GM18907 (cell line): ENCODE results near the gene HIP1.
"Not testable (repeated sequence)": the region's sequence is repeated elsewhere in the genome, so short reads cannot be mapped to it uniquely, and the experiment has no call there.

Source experiments
- ATAC-seq: cut with Tn5 transposase; IDR thresholded peaks from one replicate; pipeline ENCODE4 v1.9.1; 2021; ENCODE audit warnings: mild to moderate bottlenecking, moderate library complexity; ENCODE audit not compliant: unreplicated experiment

The HIP1 gene

GRCh38 chr7:75738604-75738974 is at the start of gene HIP1:
HIP1 (minus strand) TSS chr7:75738941; CDS start chr7:75738920, 21 bp downstream.
- peak; percentile 0 for ATAC-seq

GRCh38 chr7:75788154-75788847 is 49.6 kb upstream of the HIP1 start:
- ATAC-seq, result not testable (repeated sequence)

GRCh38 chr7:75783058-75783457 is 44.3 kb upstream of the HIP1 start:
- ATAC-seq, result not testable (repeated sequence)

- not testable (repeated sequence) for ATAC-seq
Observed at GRCh38 chr7:75780647-75781273, 42.0 kb upstream of the HIP1 start.

- not testable (repeated sequence) for ATAC-seq
Observed at GRCh38 chr7:75779516-75779915, 40.8 kb upstream of the HIP1 start.

GRCh38 chr7:75779035-75779434 is 40.3 kb upstream of the HIP1 start:
- not testable (repeated sequence) for ATAC-seq

GRCh38 chr7:75776295-75776971 is 37.7 kb upstream of the HIP1 start:
- no peak for ATAC-seq

- ATAC-seq, result not testable (repeated sequence)
Observed at GRCh38 chr7:75773958-75774357, 35.2 kb upstream of the HIP1 start.

GRCh38 chr7:75772081-75773077 is 33.6 kb upstream of the HIP1 start, which contains the start of gene CCL26:
CCL26 (minus strand) TSS chr7:75772211; CDS start chr7:75772176, 35 bp downstream.
- ATAC-seq, result no peak

- no peak for ATAC-seq
Observed at GRCh38 chr7:75771224-75771623, 32.5 kb upstream of the HIP1 start.

- ATAC-seq, result no peak
Observed at GRCh38 chr7:75762350-75762917, 23.7 kb upstream of the HIP1 start.

GRCh38 chr7:75761801-75762200 is 23.1 kb upstream of the HIP1 start:
- not testable (repeated sequence) for ATAC-seq

GRCh38 chr7:75758491-75758890 is 19.8 kb upstream of the HIP1 start:
- ATAC-seq, result no peak

GRCh38 chr7:75757860-75758259 is 19.1 kb upstream of the HIP1 start:
- no peak for ATAC-seq

GRCh38 chr7:75756991-75757676 is 18.4 kb upstream of the HIP1 start:
- ATAC-seq, result no peak

- no peak for ATAC-seq
Observed at GRCh38 chr7:75756206-75756990, 17.7 kb upstream of the HIP1 start.

- ATAC-seq, result no peak
Observed at GRCh38 chr7:75743455-75743859, 4.7 kb upstream of the HIP1 start.

GRCh38 chr7:75740846-75741497 is 2.2 kb upstream of the HIP1 start:
- ATAC-seq, result no peak
